ENCODE measurements around the gene CPE.

The CPE gene

GRCh38 chr4:165367040-165367439 is 11.8 kb upstream of the CPE start:
- no peak for DNase-seq

- no peak for DNase-seq
These were observed 10.7 kb upstream of the CPE start for GRCh38 chr4:165368114-165368513.

- no peak for DNase-seq
These were observed 10.2 kb upstream of the CPE start for GRCh38 chr4:165368567-165368966.

- DNase-seq = peak in 1 of 2 donors; percentile 35
These were observed 9.3 kb upstream of the CPE start for GRCh38 chr4:165369522-165369921.

- no peak for DNase-seq
These were observed 8.3 kb upstream of the CPE start for GRCh38 chr4:165370530-165370929.

GRCh38 chr4:165375465-165375864 is 3.3 kb upstream of the CPE start:
- no peak for DNase-seq

- no peak for DNase-seq
These were observed 437 bp upstream of the CPE start for GRCh38 chr4:165378398-165378744.

GRCh38 chr4:165379678-165380064 is 863 bp downstream of the CPE start:
- no peak for DNase-seq

GRCh38 chr4:165380805-165381204 is 2.0 kb downstream of the CPE start:
- DNase-seq = no peak

GRCh38 chr4:165381821-165382373 is 3.1 kb downstream of the CPE start:
- no peak for DNase-seq

- no peak for DNase-seq
These were observed 3.8 kb downstream of the CPE start for GRCh38 chr4:165382640-165383039.

- no peak for DNase-seq
These were observed 4.8 kb downstream of the CPE start for GRCh38 chr4:165383591-165384073.

GRCh38 chr4:165384186-165384585 is 5.4 kb downstream of the CPE start:
- no peak for DNase-seq

- DNase-seq = no peak
These were observed 5.8 kb downstream of the CPE start for GRCh38 chr4:165384598-165384997.

- no peak for DNase-seq
These were observed 6.3 kb downstream of the CPE start for GRCh38 chr4:165385126-165385525.

- no peak for DNase-seq
These were observed 7.5 kb downstream of the CPE start for GRCh38 chr4:165386328-165386727.

GRCh38 chr4:165388756-165389155 is 9.9 kb downstream of the CPE start:
- no peak for DNase-seq

- no peak for DNase-seq
These were observed 14.2 kb downstream of the CPE start for GRCh38 chr4:165393051-165393450.

GRCh38 chr4:165393704-165394103 is 14.9 kb downstream of the CPE start:
- DNase-seq = no peak

GRCh38 chr4:165394275-165394674 is 15.5 kb downstream of the CPE start:
- DNase-seq = no peak

GRCh38 chr4:165398570-165398969 is 19.8 kb downstream of the CPE start:
- DNase-seq = peak in 1 of 2 donors; percentile 10

- DNase-seq = no peak
These were observed 23.6 kb downstream of the CPE start for GRCh38 chr4:165402375-165402774.

GRCh38 chr4:165403048-165403447 is 24.2 kb downstream of the CPE start:
- no peak for DNase-seq

- DNase-seq = no peak
These were observed 24.8 kb downstream of the CPE start for GRCh38 chr4:165403637-165404036.

- no peak for DNase-seq
These were observed 25.3 kb downstream of the CPE start for GRCh38 chr4:165404080-165404479.
